ENCODE results near the gene OCRL. TPM values are rescaled to one million over a fixed set of nuclear protein-coding genes. Genes with fewer than 3 reads are reported as not detected.

OCRL gene
- total RNA-seq, 1 experiment from 2014 or later = 41.4 TPM

- BruUV-seq (replicated peaks) = no TSS peak
- no peak overlapping the region for H3K4me3 ChIP-seq
These were observed 15.7 kb upstream of the OCRL start for GRCh38 chrX:129524250-129524850.

DNA sequence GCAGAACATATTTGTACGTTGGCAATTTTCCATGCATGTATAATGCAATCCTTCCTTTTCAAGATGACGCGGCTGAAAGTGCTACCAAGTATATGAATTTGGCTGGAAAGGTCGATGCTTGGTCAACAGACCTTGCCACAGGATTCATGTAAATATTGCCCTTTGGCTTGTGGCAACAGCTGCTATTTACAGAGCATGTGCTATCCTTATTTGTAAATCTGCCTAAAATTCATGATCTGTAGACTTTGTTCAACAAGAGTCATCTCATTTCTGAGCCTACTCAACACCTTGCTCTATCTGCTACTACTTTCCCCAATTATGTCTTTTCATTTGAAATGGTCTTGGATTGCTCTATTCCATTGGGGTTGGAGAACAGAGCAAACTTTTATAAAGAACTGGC lies 14.9 kb upstream of the OCRL start:
- Histone ChIP-seq H4K20me1 (ENCODE audit: insufficient read depth) (0 out of 2 replicates have a peak, but pooled peaks cover 9% of the 10 kb centered on the region), H3K4me2 (no peak overlapping the region), H3K4me3 (no peak overlapping the region), H3K27ac (no peak overlapping the region), H3K27me3 (ENCODE audit: insufficient read depth, low read depth) (no peaks in the 10 kb centered on the region), H3K79me2 (ENCODE audit: low read depth) (peaks cover 19% of the 10 kb centered on the region), H3K36me3 (ENCODE audit: low read depth) (no peaks in the 10 kb centered on the region), H3K9me3 (ENCODE audit: insufficient read depth, low read depth) (no peaks in the 10 kb centered on the region), H3K9me2 (ENCODE audit: insufficient read depth) (no peaks in the 10 kb centered on the region), H3F3A (ENCODE audit: insufficient read depth, low read depth) (peaks cover 6% of the 10 kb centered on the region; the same call in 1 of the 2 replicates), H3K4me1 (replicated peaks; ENCODE audit: insufficient read depth) (peaks cover 9% of the 10 kb centered on the region), H2AFZ (no peak overlapping the region)
- TF ChIP-seq EZH2 (IDR thresholded peaks at IDR 0.05; ENCODE audit: low read depth) = no peak
- TF ChIP-seq, protein P1, sequence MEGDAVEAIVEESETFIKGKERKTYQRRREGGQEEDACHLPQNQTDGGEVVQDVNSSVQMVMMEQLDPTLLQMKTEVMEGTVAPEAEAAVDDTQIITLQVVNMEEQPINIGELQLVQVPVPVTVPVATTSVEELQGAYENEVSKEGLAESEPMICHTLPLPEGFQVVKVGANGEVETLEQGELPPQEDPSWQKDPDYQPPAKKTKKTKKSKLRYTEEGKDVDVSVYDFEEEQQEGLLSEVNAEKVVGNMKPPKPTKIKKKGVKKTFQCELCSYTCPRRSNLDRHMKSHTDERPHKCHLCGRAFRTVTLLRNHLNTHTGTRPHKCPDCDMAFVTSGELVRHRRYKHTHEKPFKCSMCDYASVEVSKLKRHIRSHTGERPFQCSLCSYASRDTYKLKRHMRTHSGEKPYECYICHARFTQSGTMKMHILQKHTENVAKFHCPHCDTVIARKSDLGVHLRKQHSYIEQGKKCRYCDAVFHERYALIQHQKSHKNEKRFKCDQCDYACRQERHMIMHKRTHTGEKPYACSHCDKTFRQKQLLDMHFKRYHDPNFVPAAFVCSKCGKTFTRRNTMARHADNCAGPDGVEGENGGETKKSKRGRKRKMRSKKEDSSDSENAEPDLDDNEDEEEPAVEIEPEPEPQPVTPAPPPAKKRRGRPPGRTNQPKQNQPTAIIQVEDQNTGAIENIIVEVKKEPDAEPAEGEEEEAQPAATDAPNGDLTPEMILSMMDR (conservative IDR thresholded peaks at IDR 0.05) = no peak
- no peak for DNase-seq
- CTCF ChIA-PET = no interaction called here
- intact Hi-C loops (cut with micrococcal nuclease; ENCODE audit: unreplicated experiment) = no loop called here
- POLR2A ChIA-PET (ENCODE audit: unreplicated experiment) = no interaction called here
- BruUV-seq (replicated peaks) = no TSS peak

More at GRCh38 chrX:129524250-129524850, 15.7 kb upstream of the OCRL start:
- no peaks in the 10 kb centered on the region for H3K27me3 ChIP-seq (ENCODE audit: insufficient read depth, low read depth)
- ChIA-PET CTCF (no interaction called here), POLR2A (ENCODE audit: unreplicated experiment) (interaction anchor here (0.6 kb wide), 1 partner anchor 22 kb away, joined by 7 read pairs; no protein-coding TSS in a partner anchor)
- no peaks in the 10 kb centered on the region for H3K36me3 ChIP-seq (ENCODE audit: low read depth)
- H2AFZ ChIP-seq = no peak overlapping the region
- H4K20me1 ChIP-seq (ENCODE audit: insufficient read depth) = peaks cover 9% of the 10 kb centered on the region; the same call in 1 of the 2 replicates
- peak overlapping the region; percentile 99; the same call in 1 of the 2 replicates for H3K4me2 ChIP-seq
- TF ChIP-seq EZH2 (IDR thresholded peaks at IDR 0.05; ENCODE audit: low read depth) = no peak
- TF ChIP-seq, protein P1 (conservative IDR thresholded peaks at IDR 0.05) = no peak
- no peaks in the 10 kb centered on the region for H3K9me3 ChIP-seq (ENCODE audit: insufficient read depth, low read depth)
- H3F3A ChIP-seq (ENCODE audit: insufficient read depth, low read depth) = peaks cover 6% of the 10 kb centered on the region; the same call in 1 of the 2 replicates
- H3K4me1 ChIP-seq (replicated peaks; ENCODE audit: insufficient read depth) = peaks cover 9% of the 10 kb centered on the region
- peaks cover 28% of the 10 kb centered on the region for H3K79me2 ChIP-seq (ENCODE audit: low read depth)
- DNase-seq = no peak
- H3K9me2 ChIP-seq (ENCODE audit: insufficient read depth) = no peaks in the 10 kb centered on the region
- intact Hi-C loops (cut with micrococcal nuclease; ENCODE audit: unreplicated experiment) = no loop called here
- H3K27ac ChIP-seq = no peak overlapping the region

- H3K27me3 ChIP-seq (ENCODE audit: insufficient read depth, low read depth) = no peaks in the 10 kb centered on the region
- no peak overlapping the region for H3K4me3 ChIP-seq
- ChIA-PET POLR2A (ENCODE audit: unreplicated experiment) (no interaction called here), CTCF (no interaction called here)
- TF ChIP-seq, protein P1 (conservative IDR thresholded peaks at IDR 0.05) = no peak
- TF ChIP-seq EZH2 (IDR thresholded peaks at IDR 0.05; ENCODE audit: low read depth) = no peak
- H4K20me1 ChIP-seq (ENCODE audit: insufficient read depth) = 0 out of 2 replicates have a peak, but pooled peaks cover 9% of the 10 kb centered on the region
- DNase-seq = no peak
- no peak overlapping the region for H2AFZ ChIP-seq
- H3K9me2 ChIP-seq (ENCODE audit: insufficient read depth) = no peaks in the 10 kb centered on the region
- intact Hi-C loops (cut with micrococcal nuclease; ENCODE audit: unreplicated experiment) = no loop called here
- H3K27ac ChIP-seq = no peak overlapping the region
- H3K36me3 ChIP-seq (ENCODE audit: low read depth) = no peaks in the 10 kb centered on the region
- no peaks in the 10 kb centered on the region for H3K9me3 ChIP-seq (ENCODE audit: insufficient read depth, low read depth)
- BruUV-seq (replicated peaks) = no TSS peak
- H3K4me2 ChIP-seq = no peak overlapping the region
- H3F3A ChIP-seq (ENCODE audit: insufficient read depth, low read depth) = peaks cover 6% of the 10 kb centered on the region; the same call in 1 of the 2 replicates
- peaks cover 9% of the 10 kb centered on the region for H3K4me1 ChIP-seq (replicated peaks; ENCODE audit: insufficient read depth)
- H3K79me2 ChIP-seq (ENCODE audit: low read depth) = peaks cover 12% of the 10 kb centered on the region
These were observed 14.2 kb upstream of the OCRL start for GRCh38 chrX:129525896-129526295.
